ENCODE measurements around the gene SDCCAG8.

DNA sequence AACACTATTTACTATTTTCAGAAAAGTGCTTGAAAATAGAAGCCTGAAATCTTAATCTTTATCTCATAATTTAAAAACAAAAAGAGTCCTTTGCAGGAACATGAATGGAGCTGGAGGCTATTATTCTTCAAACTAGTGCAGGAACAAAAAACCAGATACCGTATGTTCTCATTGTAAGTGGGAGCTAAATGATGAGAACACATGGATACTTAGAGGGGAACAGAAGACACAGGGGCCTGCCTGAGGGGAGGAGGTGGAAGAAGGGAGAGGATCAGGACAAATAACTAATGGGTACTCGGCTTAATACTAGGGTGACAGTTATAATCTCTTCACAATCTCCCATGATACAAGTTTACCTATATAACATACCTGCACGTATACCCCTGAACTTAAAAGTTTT is 176.3 kb downstream of the SDCCAG8 start:
- TF ChIP-seq POLR2A (IDR thresholded peaks at IDR 0.05) (no peak), CTCF (IDR thresholded peaks at IDR 0.05) (no peak)

Measured in body of pancreas (tissue), 4 donors.